HT1080 (cell line): ENCODE data around the gene AFG1L. TPM values are rescaled to one million over a fixed set of nuclear protein-coding genes. Genes with fewer than 3 reads are reported as not detected.
"Not testable (repeated sequence)": the region's sequence is repeated elsewhere in the genome, so short reads cannot be mapped to it uniquely, and the experiment has no call there.

Source experiments
- DNase-seq: peaks from one replicate; pipeline ENCODE4 v3.0.0-alpha.2; 2015; ENCODE audit warnings: low read depth
- total RNA-seq: library from RNA; depleted of rRNA; stranded (reverse); fragments of >200 nt; shearing (Covaris generic); gene quantifications from 2 replicates; pipeline ENCODE4 v1.2.3, GENCODE V29; 2014

The AFG1L gene
- total RNA-seq, 1 experiment from 2014 or later: 8.8 TPM

GRCh38 chr6:108287373-108287772 is 7.5 kb upstream of the AFG1L start:
- no peak for DNase-seq

- no peak for DNase-seq
Measured at GRCh38 chr6:108288742-108289141, 6.1 kb upstream of the AFG1L start.

- DNase-seq: no peak
Measured at GRCh38 chr6:108291091-108291490, 3.8 kb upstream of the AFG1L start.

- DNase-seq: not testable (repeated sequence)
Measured at GRCh38 chr6:108292561-108292960, 2.3 kb upstream of the AFG1L start.

DNA sequence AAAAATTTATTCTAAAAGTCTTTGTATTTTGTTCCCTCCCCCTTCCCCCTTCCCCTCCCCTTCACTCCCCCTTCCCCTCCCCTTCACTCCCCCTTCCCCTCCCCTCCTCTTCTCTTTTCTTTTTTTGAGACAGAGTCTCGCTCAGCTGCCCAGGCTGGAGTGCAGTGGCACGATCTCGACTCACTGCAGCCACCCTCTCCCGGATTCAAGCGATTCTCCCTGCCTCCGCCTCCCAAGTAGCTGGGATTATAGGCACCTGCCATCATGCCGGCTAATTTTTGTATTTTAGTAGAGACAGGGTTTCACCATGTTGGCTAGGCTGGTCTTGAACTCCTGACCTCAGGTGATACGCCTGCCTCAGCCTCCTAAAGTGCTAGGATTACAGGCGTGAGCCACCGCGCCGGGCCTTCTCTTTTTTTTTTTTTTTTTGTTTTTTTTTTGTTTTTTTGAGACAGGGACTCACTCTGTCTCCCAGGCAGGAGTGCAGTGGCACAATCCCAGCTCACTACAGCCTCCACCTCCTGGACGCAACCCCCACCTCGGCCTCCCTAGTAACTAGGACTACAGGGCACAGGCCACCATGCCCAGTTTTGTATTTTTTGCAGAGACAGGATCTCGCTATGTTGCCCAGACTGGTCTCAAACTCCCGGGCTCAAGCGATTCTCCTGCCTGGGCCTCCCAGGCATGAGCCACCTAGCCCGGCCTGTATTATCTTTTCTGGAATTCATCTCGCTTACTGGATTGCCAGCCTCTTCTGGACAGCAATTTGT is 1.1 kb upstream of the AFG1L start:
- DNase-seq: no peak

GRCh38 chr6:108294297-108294726 is 542 bp upstream of the AFG1L start:
- no peak for DNase-seq

DNA sequence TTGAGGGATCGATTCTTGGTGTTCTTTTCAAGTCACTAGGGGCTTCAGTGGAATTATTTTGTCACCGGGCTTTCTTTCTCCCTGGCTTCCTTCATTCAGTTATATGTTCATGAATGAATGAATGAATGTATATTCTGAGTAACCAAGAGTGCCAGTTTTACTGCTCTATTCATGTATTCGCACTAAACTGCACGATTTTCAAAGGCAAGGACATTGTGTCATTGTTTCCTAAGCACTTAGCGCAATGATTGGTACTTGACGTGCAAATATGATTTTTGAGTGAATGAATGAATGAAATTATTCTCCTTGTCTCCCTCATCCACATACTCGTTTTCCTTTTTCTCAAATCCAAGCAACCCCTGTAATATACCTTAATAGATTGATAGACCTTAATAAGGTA is 822 bp downstream of the AFG1L start:
- DNase-seq: peak; percentile 10

DNA sequence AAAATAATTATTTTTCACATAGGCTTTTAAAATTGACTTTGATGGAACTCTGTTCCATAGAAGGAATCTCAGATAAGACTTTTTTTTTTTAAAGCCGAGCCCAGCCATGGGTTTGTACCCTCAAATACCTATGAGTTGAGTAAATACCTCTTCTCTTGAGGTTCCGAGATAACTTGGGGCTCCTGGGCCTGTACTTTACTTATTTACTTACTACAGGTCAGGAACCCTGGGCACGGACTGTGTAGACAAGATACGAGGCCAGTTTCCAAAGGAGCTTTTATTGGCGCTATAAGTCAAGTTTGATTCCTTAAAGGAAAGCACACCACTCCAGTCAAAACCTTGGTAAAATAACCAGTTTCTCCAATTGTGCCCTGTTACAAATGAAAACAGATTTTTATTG is 7.5 kb downstream of the AFG1L start:
- DNase-seq: no peak

DNA sequence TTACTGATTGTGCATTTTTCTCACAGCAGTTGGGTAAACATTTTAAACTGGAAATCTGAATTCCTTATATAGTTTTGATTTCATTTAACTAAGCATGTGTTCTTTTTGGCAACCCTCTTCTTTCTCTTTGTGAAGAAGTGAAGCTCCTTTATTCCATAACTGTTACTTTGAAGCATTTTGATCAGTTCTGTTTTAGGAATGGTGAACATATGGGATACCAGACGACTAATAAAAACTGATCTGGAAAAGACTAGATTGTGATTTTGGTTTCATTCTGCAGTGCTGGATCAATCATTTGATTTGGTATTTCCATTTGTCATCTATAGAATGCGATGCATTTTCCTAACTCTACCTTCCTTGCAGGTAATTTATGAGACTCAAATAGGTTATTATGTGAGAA is 9.8 kb downstream of the AFG1L start:
- DNase-seq: no peak

- DNase-seq: peak; percentile 51
Measured at GRCh38 chr6:108308641-108309040, 13.8 kb downstream of the AFG1L start.

- no peak for DNase-seq
Measured at GRCh38 chr6:108309844-108310243, 15.0 kb downstream of the AFG1L start.

DNA sequence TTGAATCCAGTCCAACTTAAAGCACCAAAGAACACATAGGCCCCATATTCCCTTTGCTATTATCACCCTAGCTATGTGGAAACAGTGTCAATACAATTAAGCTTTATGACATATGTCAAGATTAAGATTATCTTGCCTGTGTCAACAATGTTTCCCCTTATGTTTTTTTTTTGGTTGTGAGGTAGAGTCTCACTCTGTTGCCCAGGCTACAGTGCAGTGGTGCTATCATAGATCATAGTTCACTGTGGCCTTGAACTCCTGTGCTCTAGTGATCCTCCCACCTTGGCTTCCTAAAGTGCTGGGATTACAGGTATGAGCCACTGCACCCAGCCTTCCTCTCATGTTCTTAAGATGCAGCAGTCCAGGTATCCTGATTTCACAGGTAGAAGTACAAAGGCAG is 17.8 kb downstream of the AFG1L start:
- no peak for DNase-seq

DNA sequence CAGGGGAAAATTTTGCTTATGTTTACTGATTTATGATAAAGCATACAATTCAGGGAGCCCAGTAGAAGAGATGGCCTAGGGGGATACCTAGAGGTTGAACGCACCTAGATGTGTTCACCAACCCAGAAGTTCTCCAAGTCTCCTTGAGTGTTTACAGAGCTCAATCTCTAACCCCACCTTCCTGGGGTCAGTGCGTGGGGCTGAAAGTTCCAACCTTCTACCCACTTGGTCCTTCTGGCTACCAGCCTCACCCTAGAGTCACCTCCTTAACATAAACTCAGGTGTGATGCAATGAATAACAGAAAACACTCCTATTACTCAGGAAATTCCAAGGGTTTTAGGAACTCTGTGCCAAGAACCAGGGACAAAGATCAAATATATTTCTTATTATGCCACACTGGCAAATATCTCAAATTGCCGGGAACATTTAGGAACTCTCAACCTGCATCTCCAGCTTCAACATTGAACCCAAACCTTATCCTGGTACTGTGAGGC is 26.4 kb downstream of the AFG1L start:
- DNase-seq: no peak

DNA sequence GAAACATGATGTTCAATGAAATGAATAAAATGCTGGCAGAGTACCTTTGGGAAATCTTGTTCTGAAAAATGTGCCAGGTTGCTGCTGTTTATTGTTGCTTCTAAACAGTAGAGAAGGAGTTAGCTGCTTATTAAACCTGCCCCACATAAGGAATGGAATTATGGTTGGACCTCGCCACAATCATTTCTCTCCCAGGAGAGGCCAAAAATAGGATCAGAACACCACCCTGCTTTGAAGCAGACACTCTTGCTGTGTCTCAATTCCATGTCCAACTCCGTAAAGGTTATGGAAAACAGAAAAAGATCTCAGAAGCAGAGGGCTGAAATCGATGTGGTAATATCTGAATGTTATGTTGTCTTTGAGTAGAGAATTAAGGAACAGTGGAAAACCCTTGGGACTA is 27.9 kb downstream of the AFG1L start:
- DNase-seq: no peak

GRCh38 chr6:108323710-108324466 is 29.0 kb downstream of the AFG1L start:
- no peak for DNase-seq

DNA sequence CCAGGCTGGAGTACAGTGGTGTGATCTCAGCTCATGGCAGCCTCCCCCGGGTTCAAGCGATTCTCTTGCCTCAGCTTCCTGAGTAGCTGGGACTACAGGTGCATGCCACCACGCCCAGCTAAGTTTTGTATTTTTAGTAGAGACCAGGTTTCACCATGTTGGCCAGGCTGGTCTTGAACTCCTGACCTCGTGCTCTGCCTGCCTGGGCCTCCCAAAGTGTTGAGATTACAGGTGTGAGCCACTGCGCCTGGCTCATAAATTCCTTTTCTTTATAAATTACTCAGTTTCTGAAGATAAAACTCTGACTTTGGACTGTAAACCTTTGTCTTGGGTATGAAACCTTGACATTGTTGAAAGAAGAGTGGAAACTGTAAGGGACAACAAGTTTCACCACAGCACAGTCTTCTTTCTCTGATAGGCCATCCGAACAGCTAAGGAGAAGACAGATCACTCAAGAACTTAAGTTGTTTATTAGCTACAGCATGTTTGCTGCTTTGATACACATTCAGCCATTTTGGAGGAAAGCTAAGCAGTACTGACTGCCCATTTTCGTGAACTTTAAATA is 35.4 kb downstream of the AFG1L start:
- DNase-seq: not testable (repeated sequence)

DNA sequence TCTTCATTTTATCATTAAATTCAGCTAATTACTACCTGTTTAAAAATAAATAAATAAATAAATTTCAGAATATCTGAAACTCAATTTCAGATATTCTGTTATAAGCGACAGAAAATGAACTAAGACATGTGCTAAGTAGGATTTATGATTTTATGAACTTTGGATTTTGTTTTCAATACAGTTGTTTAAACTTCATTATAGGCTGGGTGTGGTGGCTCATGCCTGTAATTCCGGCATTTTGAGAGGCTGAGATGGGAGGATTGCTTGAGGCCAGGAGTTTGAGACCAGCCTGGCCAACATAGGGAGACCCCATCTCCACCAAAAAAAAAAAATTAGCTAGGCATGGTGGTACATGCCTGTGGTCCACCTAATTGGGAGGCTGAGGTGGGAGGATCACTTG is 36.0 kb downstream of the AFG1L start:
- DNase-seq: no peak

GRCh38 chr6:108331982-108332381 is 37.1 kb downstream of the AFG1L start:
- no peak for DNase-seq

DNA sequence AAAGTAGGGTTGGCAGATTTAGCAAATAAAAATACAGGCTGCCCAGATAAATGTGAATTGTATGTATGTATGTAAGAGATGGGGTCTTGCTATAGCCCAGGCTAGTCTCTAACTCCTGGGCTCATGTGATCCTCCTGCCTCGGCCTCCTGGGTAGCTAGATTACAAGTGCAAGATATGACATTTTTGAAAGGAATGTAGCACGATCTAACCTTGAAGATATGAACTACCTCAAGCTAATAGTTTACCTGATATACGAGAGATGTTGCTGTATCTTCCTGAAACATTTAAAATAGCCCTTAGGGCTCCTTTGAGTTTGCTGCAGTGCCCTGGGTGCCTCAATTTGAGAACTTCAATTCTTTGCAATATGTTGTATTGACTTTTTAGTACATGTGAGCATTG is 42.1 kb downstream of the AFG1L start:
- no peak for DNase-seq

GRCh38 chr6:108337721-108338120 is 42.9 kb downstream of the AFG1L start:
- no peak for DNase-seq

DNA sequence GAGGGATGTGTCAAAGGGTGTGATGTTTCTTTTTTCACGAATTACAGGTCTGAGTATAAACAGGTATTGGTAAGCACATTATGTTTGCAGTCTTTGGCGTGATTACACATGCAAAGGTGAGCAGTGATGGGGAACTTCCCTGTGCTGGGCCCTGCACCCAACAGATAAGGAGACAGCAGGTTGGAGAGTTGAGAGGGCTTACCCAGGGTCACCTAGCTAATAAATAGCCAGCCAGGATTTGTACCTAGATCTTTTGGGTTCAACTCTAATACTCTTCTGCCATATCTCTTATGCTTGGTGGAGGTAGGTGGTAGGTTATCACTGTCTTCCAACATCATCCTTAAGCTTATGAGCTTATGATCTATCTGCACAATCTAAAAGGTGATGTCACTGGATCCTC is 46.5 kb downstream of the AFG1L start:
- DNase-seq: no peak

- DNase-seq: no peak
Measured at GRCh38 chr6:108343894-108344293, 49.0 kb downstream of the AFG1L start.
